B cell (primary cell): ENCODE results near the gene USP20. TPM values are rescaled to one million over a fixed set of nuclear protein-coding genes. Genes with fewer than 3 reads are reported as not detected.

Experiments used
- ATAC-seq: fragments of 200-7000 bp; cut with Tn5 transposase; one replicate; pipeline ENCODE4 v1.10.0; 2021; ENCODE audit warnings: low read depth, mild to moderate bottlenecking, moderate number of reproducible peaks, moderate library complexity
- CTCF ChIA-PET: fragments of 350-600 bp; sonication (Branson Sonifier 250); formaldehyde crosslinking; loops from one replicate; lab custom pipeline; 2021; ENCODE audit warnings: antibody characterized with exemption, inconsistent platforms; lab: Charles Lee
- POLR2A ChIA-PET: fragments of 350-600 bp; sonication (Branson Sonifier 250); formaldehyde crosslinking; loops from one replicate; lab custom pipeline; 2021; ENCODE audit warnings: antibody characterized with exemption; lab: Charles Lee
- DNase-seq: peaks from one replicate; pipeline ENCODE4 v3.0.0; 2013
- H2AFZ ChIP-seq: 2 replicates; pipeline ENCODE4 v1.6.1; 2012; ENCODE audit warnings: mild to moderate bottlenecking, low read depth, low read length; ENCODE audit not compliant: insufficient read depth, poor library complexity, severe bottlenecking
- H3K27ac ChIP-seq, 2 donors: 1 replicate in 1 of 2; 2 replicates in 1 of 2; pipeline ENCODE4 v1.5.1; 2012 to 2013; ENCODE audit warnings: low read length in 2 of 2, mild to moderate bottlenecking in 2 of 2, moderate library complexity in 1 of 2
- H3K27me3 ChIP-seq, 4 experiments: fragments of 200-600 bp in 1 of 4; sonication (generic) in 1 of 4; replicated peaks in 1 of 4; 1 replicate in 2 of 4; 2 replicates in 2 of 4; pipeline versions ENCODE4 v1.6.1 to v1.7.0; 2013 to 2016; ENCODE audit warnings: low read length in 3 of 4, mild to moderate bottlenecking in 2 of 4, mixed read lengths in 1 of 4, moderate library complexity in 1 of 4; ENCODE audit not compliant: insufficient read depth in 4 of 4, control insufficient read depth in 3 of 4; ENCODE audit errors: control extremely low read depth in 1 of 4
- H3K36me3 ChIP-seq, 2 experiments: replicated peaks in 1 of 2; 1 replicate in 1 of 2; 2 replicates in 1 of 2; pipeline versions ENCODE4 v1.6.1 to v1.7.1; 2013; ENCODE audit warnings: low read length in 1 of 2; ENCODE audit not compliant: insufficient read depth in 2 of 2, control insufficient read depth in 1 of 2; ENCODE audit errors: control extremely low read depth in 1 of 2, extremely low read depth in 1 of 2
- H3K4me1 ChIP-seq, 2 donors: fragments of 200-600 bp in 1 of 2; sonication (generic) in 1 of 2; 1 replicate in 1 of 2; 2 replicates in 1 of 2; pipeline versions ENCODE4 v1.5.1 to v1.6.1; 2013 to 2017; ENCODE audit warnings: low read length in 2 of 2; ENCODE audit not compliant: control insufficient read depth in 2 of 2, insufficient read depth in 2 of 2
- H3K4me2 ChIP-seq: replicated peaks from 2 replicates; pipeline ENCODE3; 2012; ENCODE audit warnings: mild to moderate bottlenecking, low read depth, low read length; ENCODE audit not compliant: poor library complexity, severe bottlenecking
- H3K4me3 ChIP-seq, 5 experiments: fragments of 200-600 bp in 1 of 5; sonication (generic) in 1 of 5; 1 replicate in 3 of 5; 2 replicates in 2 of 5; pipeline versions ENCODE4 v1.5.1 to v1.7.0; 2011 to 2016; ENCODE audit warnings: low read length in 4 of 5, mild to moderate bottlenecking in 4 of 5, low read depth in 2 of 5, control low read depth in 1 of 5, moderate library complexity in 1 of 5; ENCODE audit not compliant: insufficient read depth in 1 of 5; ENCODE audit errors: control extremely low read depth in 1 of 5, extremely low read depth in 1 of 5
- H3K79me2 ChIP-seq: fragments of 200-600 bp; sonication (generic); one replicate; pipeline ENCODE4 v1.6.0; 2016; ENCODE audit warnings: low read length; ENCODE audit not compliant: control insufficient read depth, insufficient read depth
- H3K9ac ChIP-seq: fragments of 200-600 bp; sonication (generic); 2 replicates; pipeline ENCODE4 v1.6.1; 2017; ENCODE audit warnings: mild to moderate bottlenecking, low read length, moderate library complexity
- H3K9me3 ChIP-seq, 3 donors: one replicate each; pipeline versions ENCODE4 v1.6.1 to v1.7.1; 2013; ENCODE audit warnings: low read length in 2 of 3; ENCODE audit not compliant: control insufficient read depth in 2 of 3, insufficient read depth in 1 of 3; ENCODE audit errors: control extremely low read depth in 1 of 3
- H4K20me1 ChIP-seq: 2 replicates; pipeline ENCODE4 v1.6.0; 2012; ENCODE audit warnings: mild to moderate bottlenecking, low read length; ENCODE audit not compliant: insufficient read depth, control insufficient read depth, poor library complexity, severe bottlenecking
- H3K27ac Mint-ChIP-seq: one replicate; pipeline ENCODE4 v1.8.0; 2021; ENCODE audit warnings: mixed read lengths
- H3K27me3 Mint-ChIP-seq: one replicate; pipeline ENCODE4 v1.8.0; 2021; ENCODE audit warnings: mixed read lengths
- H3K4me1 Mint-ChIP-seq: one replicate; pipeline ENCODE4 v1.8.0; 2021; ENCODE audit warnings: mixed read lengths
- H3K4me3 Mint-ChIP-seq: one replicate; pipeline ENCODE4 v1.8.0; 2021; ENCODE audit warnings: mixed read lengths
- H3K9me3 Mint-ChIP-seq: one replicate; pipeline ENCODE4 v1.8.0; 2022; ENCODE audit warnings: mixed read lengths; ENCODE audit not compliant: insufficient read depth
- CTCF ChIP-seq: fragments of 200-600 bp; IDR thresholded peaks from one replicate; pipeline ENCODE4 v1.8.0; 2022; ENCODE audit warnings: antibody characterized with exemption, mild to moderate bottlenecking
- EZH2 ChIP-seq: IDR thresholded peaks from 2 replicates; pipeline ENCODE4 v1.6.1; 2012; ENCODE audit warnings: borderline replicate concordance, low read depth, mild to moderate bottlenecking, moderate library complexity, low read length; ENCODE audit not compliant: insufficient read depth, poor library complexity, severe bottlenecking
- WGBS: methylation state at CpG from one replicate; pipeline ENCODE4 v1.1.5; 2013; ENCODE audit warnings: missing lambda C conversion rate; ENCODE audit not compliant: insufficient coverage; 5-methylcytosine and 5-hydroxymethylcytosine counted together
- intact Hi-C: fragments of 100-400 bp; cut with micrococcal nuclease; formaldehyde crosslinking; loops from one replicate; pipeline ENCODE4 v1.10.0; 2022
- polyA plus RNA-seq: library from polyadenylated mRNA; depleted of rRNA; stranded (reverse); fragments of >200 nt; gene quantifications from 2 replicates; pipeline ENCODE4 v1.2.3, GENCODE V29; 2012
- total RNA-seq, 2 donors: library from RNA; stranded (reverse); fragments of 120-200 nt in 1 of 2; gene quantifications; 1 replicate in 1 of 2; 2 replicates in 1 of 2; pipeline versions ENCODE4 v1.2.3 to v1.2.4, GENCODE V29; 2013 to 2022

USP20 gene
- total and polyA plus RNA-seq, 2 donors (not counting 1 experiment from before 2014, with no cell fraction given) = 49.5 to 72.6 TPM

GRCh38 chr9:129854588-129855110 is 19.4 kb downstream of the USP20 start:
- no peaks in the 10 kb centered on the region for H3K27me3 Mint-ChIP-seq
- WGBS = no CpG with 5 or more reads among the region's 4 CpGs
- ChIA-PET CTCF (no interaction called here), POLR2A (no interaction called here)
- Histone ChIP-seq H3K4me3 (no peak overlapping the region), H4K20me1 (no peaks in the 10 kb centered on the region), H3K9ac (no peak overlapping the region), H3K79me2 (peaks cover 11% of the 10 kb centered on the region), H2AFZ (no peak overlapping the region), H3K36me3 (peaks cover 0 to 76% of the 10 kb centered on the region in 2 experiments), H3K4me1 (no peaks in the 10 kb centered on the region), H3K27ac (no peak overlapping the region), H3K4me2 (no peak overlapping the region), H3K9me3 (no peaks in the 10 kb centered on the region), H3K27me3 (no peaks in the 10 kb centered on the region)
- no peak overlapping the region for H3K4me3 Mint-ChIP-seq
- DNase-seq (no peak), ATAC-seq (no peak)
- no peaks in the 10 kb centered on the region for H3K4me1 Mint-ChIP-seq
- no peak overlapping the region for H3K27ac Mint-ChIP-seq
- intact Hi-C loops = no loop called here
- TF ChIP-seq EZH2 (no peak), CTCF (no peak)
- H3K9me3 Mint-ChIP-seq = no peaks in the 10 kb centered on the region

DNA sequence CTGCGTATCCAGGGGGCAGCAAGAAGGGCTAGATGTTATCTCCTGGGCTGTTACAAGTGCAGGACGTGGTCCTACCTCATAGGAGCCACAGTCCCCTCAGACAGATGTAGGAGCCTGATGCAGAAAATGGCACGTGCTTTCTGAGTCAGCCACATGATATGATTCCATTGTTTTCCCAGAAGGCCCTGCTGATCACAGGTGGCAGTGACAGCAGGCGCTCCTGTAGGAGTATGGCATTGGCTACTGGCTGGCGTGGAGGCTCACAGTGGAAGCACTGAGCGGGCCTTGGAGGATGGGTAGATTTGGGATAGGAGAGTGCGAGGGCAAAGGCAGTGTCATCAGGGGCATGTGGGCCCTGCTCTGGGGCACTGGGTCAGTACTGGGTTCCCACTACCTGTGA is 21.9 kb downstream of the USP20 start:
- Histone ChIP-seq H3K4me1 (no peaks in the 10 kb centered on the region), H3K79me2 (peaks cover 4% of the 10 kb centered on the region), H3K9ac (no peak overlapping the region), H3K4me3 (no peak overlapping the region), H3K27me3 (no peaks in the 10 kb centered on the region), H3K36me3 (peaks cover 3 to 76% of the 10 kb centered on the region in 2 experiments), H2AFZ (no peak overlapping the region), H3K27ac (no peak overlapping the region), H3K4me2 (no peak overlapping the region), H3K9me3 (no peaks in the 10 kb centered on the region), H4K20me1 (no peaks in the 10 kb centered on the region)
- CTCF ChIA-PET = no interaction called here
- no peak for ATAC-seq
- no peak overlapping the region for H3K4me3 Mint-ChIP-seq
- 96% methylated on average over 5 of the region's 7 CpGs for WGBS
- intact Hi-C loops = no loop called here
- H3K4me1 Mint-ChIP-seq = no peaks in the 10 kb centered on the region
- no peaks in the 10 kb centered on the region for H3K27me3 Mint-ChIP-seq
- POLR2A ChIA-PET = no interaction called here
- H3K9me3 Mint-ChIP-seq = no peaks in the 10 kb centered on the region
- DNase-seq = no peak
- TF ChIP-seq CTCF (no peak), EZH2 (no peak)
- no peak overlapping the region for H3K27ac Mint-ChIP-seq
